PC-9 (cell line): ENCODE measurements around the gene FBXW7. TPM values are rescaled to one million over a fixed set of nuclear protein-coding genes. Genes with fewer than 3 reads are reported as not detected.

Experiments used
- BruUV-seq: library from RNA; stranded (reverse); fragments of 400-500 nt; replicated peaks from 2 replicates; lab custom pipeline; 2021; lab: Mats Ljungman, UMichigan
- CTCF ChIA-PET: fragments of 300-600 bp; sonication (Branson Sonifier 250); formaldehyde crosslinking; loops from one replicate; lab custom pipeline; 2022; ENCODE audit warnings: antibody characterized with exemption; lab: Charles Lee
- POLR2A ChIA-PET: fragments of 300-600 bp; sonication (Branson Sonifier 250); formaldehyde crosslinking; loops from one replicate; lab custom pipeline; 2022; ENCODE audit warnings: antibody characterized with exemption; ENCODE audit not compliant: unreplicated experiment; lab: Charles Lee
- DNase-seq, 2 experiments: peaks; one replicate each; pipeline versions ENCODE4 v3.0.0 to v3.0.0-alpha.2; 2015 to 2022; ENCODE audit warnings: mixed read lengths in 1 of 2
- H2AFZ ChIP-seq: fragments of 200-600 bp; sonication (generic); 2 replicates; pipeline ENCODE4 v1.8.1; 2017; ENCODE audit warnings: antibody characterized with exemption
- H3F3A ChIP-seq: fragments of 200-600 bp; sonication (generic); 2 replicates; pipeline ENCODE4 v1.8.1; 2017; ENCODE audit warnings: antibody characterized with exemption, mild to moderate bottlenecking, low read depth; ENCODE audit not compliant: insufficient read depth
- H3K27ac ChIP-seq: fragments of 200-600 bp; sonication (generic); 2 replicates; pipeline ENCODE4 v1.6.1; 2016; ENCODE audit warnings: mixed run types
- H3K27me3 ChIP-seq: fragments of 200-600 bp; sonication (generic); 2 replicates; pipeline ENCODE4 v1.6.1; 2016; ENCODE audit warnings: low read depth, mixed run types; ENCODE audit not compliant: insufficient read depth
- H3K36me3 ChIP-seq: fragments of 200-600 bp; sonication (generic); 2 replicates; pipeline ENCODE4 v1.6.1; 2016; ENCODE audit warnings: low read depth, mixed run types
- H3K4me1 ChIP-seq: fragments of 200-600 bp; sonication (generic); replicated peaks from 2 replicates; pipeline ENCODE4 v1.6.1; 2016; ENCODE audit warnings: mixed run types; ENCODE audit not compliant: insufficient read depth
- H3K4me2 ChIP-seq: fragments of 200-600 bp; sonication (generic); 2 replicates; pipeline ENCODE4 v1.6.1; 2017; ENCODE audit warnings: mixed run types
- H3K4me3 ChIP-seq: fragments of 200-600 bp; sonication (generic); 2 replicates; pipeline ENCODE4 v1.6.1; 2016; ENCODE audit warnings: mixed run types
- H3K79me2 ChIP-seq: fragments of 200-600 bp; sonication (generic); 2 replicates; pipeline ENCODE4 v1.6.1; 2017; ENCODE audit warnings: low read depth, mixed run types
- H3K9me2 ChIP-seq: fragments of 200-600 bp; sonication (generic); 2 replicates; pipeline ENCODE4 v1.8.1; 2017; ENCODE audit warnings: mild to moderate bottlenecking; ENCODE audit not compliant: insufficient read depth
- H3K9me3 ChIP-seq: fragments of 200-600 bp; sonication (generic); 2 replicates; pipeline ENCODE4 v1.8.1; 2016; ENCODE audit warnings: low read depth; ENCODE audit not compliant: insufficient read depth
- H4K20me1 ChIP-seq: fragments of 200-600 bp; sonication (generic); 2 replicates; pipeline ENCODE4 v1.8.1; 2017; ENCODE audit not compliant: insufficient read depth
- EZH2 ChIP-seq: fragments of 200-600 bp; sonication (generic); IDR thresholded peaks from 2 replicates; pipeline ENCODE4 v1.8.0; 2017; ENCODE audit warnings: antibody characterized with exemption, low read depth
- intact Hi-C: fragments of 100-400 bp; cut with micrococcal nuclease; formaldehyde crosslinking; loops from one replicate; pipeline ENCODE4 v1.10.0; 2022; ENCODE audit not compliant: unreplicated experiment
- total RNA-seq: library from RNA; stranded (reverse); gene quantifications from 2 replicates; pipeline ENCODE4 v1.2.3, GENCODE V29; 2021
- TF ChIP-seq, protein P1 (sequence below): fragments of 200-600 bp; sonication (generic); conservative IDR thresholded peaks from 2 replicates; pipeline ENCODE4 v1.6.1; 2017; ENCODE audit warnings: mixed run types, antibody characterized with exemption, mild to moderate bottlenecking, moderate library complexity

The FBXW7 gene
- total RNA-seq, 1 experiment from 2014 or later: 30.2 TPM

DNA sequence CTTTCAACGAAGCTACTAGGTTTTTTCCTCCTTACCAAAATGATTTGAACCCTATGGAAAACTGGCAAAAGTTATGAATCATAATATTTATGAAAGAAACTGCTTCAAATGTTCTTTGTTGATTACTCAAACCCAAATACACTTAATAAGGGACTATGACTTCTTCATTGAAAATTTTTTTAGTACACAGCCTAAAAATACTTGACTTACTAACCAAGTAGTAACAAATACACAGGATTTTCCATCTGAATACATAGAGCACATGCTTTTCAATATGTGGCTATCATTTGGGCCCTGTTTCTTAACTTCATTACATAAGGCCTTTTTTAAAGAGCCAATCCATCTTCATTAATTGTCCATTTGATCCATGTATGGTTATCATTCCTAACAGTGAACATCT is 171.5 kb downstream of the FBXW7 start:
- Histone ChIP-seq H2AFZ (no peak overlapping the region), H3K4me1 (no peaks in the 10 kb centered on the region), H3K27me3 (no peaks in the 10 kb centered on the region), H3K4me2 (no peak overlapping the region), H3K4me3 (no peak overlapping the region), H3K27ac (no peak overlapping the region), H3K9me2 (no peaks in the 10 kb centered on the region), H4K20me1 (no peaks in the 10 kb centered on the region; the same call in 1 of the 2 replicates), H3F3A (no peaks in the 10 kb centered on the region), H3K9me3 (no peaks in the 10 kb centered on the region), H3K36me3 (no peaks in the 10 kb centered on the region), H3K79me2 (no peaks in the 10 kb centered on the region)
- ChIA-PET POLR2A (interaction anchor here (0.5 kb wide), 1 partner anchor 45 kb away, joined by 4 read pairs; no protein-coding TSS in a partner anchor), CTCF (no interaction called here)
- TF ChIP-seq EZH2: no peak
- TF ChIP-seq, protein P1, sequence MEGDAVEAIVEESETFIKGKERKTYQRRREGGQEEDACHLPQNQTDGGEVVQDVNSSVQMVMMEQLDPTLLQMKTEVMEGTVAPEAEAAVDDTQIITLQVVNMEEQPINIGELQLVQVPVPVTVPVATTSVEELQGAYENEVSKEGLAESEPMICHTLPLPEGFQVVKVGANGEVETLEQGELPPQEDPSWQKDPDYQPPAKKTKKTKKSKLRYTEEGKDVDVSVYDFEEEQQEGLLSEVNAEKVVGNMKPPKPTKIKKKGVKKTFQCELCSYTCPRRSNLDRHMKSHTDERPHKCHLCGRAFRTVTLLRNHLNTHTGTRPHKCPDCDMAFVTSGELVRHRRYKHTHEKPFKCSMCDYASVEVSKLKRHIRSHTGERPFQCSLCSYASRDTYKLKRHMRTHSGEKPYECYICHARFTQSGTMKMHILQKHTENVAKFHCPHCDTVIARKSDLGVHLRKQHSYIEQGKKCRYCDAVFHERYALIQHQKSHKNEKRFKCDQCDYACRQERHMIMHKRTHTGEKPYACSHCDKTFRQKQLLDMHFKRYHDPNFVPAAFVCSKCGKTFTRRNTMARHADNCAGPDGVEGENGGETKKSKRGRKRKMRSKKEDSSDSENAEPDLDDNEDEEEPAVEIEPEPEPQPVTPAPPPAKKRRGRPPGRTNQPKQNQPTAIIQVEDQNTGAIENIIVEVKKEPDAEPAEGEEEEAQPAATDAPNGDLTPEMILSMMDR: no peak
- intact Hi-C loops: no loop called here
- DNase-seq: no peak
- no TSS peak for BruUV-seq

DNA sequence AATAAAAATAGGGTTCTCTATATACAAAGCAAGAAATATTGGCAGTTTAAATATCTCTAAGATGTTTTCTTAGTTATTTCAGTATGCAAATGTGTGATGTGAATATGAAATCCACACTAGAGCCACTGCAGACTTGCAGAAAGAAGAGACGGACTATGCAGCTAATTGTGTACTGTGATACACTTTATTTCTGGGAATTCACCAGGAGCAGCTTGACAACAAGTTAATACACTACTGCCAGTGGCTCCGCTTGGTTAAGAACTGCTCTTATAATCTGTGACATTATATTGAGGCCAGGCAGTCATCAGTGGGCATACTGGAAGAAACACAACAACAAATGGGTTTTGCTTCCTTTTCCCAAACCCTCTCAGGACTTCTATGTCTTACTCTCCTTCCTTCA is 172.0 kb downstream of the FBXW7 start:
- TF ChIP-seq, protein P1: no peak
- TF ChIP-seq EZH2: no peak
- Histone ChIP-seq H2AFZ (no peak overlapping the region), H3K4me1 (no peaks in the 10 kb centered on the region), H3K9me2 (no peaks in the 10 kb centered on the region), H3K27me3 (no peaks in the 10 kb centered on the region), H4K20me1 (no peaks in the 10 kb centered on the region; the same call in 1 of the 2 replicates), H3K27ac (no peak overlapping the region), H3K4me3 (no peak overlapping the region), H3F3A (no peaks in the 10 kb centered on the region), H3K4me2 (no peak overlapping the region), H3K36me3 (no peaks in the 10 kb centered on the region), H3K79me2 (0 out of 2 replicates have a peak, but pooled peaks cover under 1% of the 10 kb centered on the region), H3K9me3 (no peaks in the 10 kb centered on the region)
- no peak for DNase-seq
- BruUV-seq: no TSS peak
- CTCF ChIA-PET: no interaction called here
- POLR2A ChIA-PET: no interaction called here
- intact Hi-C loops: no loop called here

DNA sequence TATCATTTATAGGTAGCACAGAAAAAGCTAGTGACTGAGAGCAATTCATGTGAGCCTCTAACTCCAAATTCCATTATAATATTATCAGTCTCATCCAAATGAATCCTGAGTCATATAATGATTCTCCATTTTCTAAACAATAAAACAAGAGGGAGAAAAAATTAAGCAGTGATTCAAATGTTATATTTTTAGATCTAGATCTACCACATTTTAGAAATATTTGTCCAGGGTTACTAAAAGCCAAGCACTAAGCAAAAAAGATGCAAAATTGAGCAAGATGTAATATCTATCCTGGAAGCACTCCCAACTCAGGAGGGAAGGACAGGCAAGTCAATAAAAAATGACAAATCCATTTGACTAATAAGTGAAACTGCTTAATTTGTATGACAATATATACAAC is 172.8 kb downstream of the FBXW7 start:
- no peak overlapping the region for H3K4me3 ChIP-seq
- no peaks in the 10 kb centered on the region; the same call in 1 of the 2 replicates for H4K20me1 ChIP-seq
- ChIA-PET CTCF (no interaction called here), POLR2A (no interaction called here)
- no peak for TF ChIP-seq EZH2
- TF ChIP-seq, protein P1: no peak
- no peaks in the 10 kb centered on the region for H3K4me1 ChIP-seq
- no peak overlapping the region for H2AFZ ChIP-seq
- no peaks in the 10 kb centered on the region for H3K27me3 ChIP-seq
- no peak overlapping the region for H3K4me2 ChIP-seq
- H3K9me2 ChIP-seq: no peaks in the 10 kb centered on the region
- H3K79me2 ChIP-seq: 0 out of 2 replicates have a peak, but pooled peaks cover 4% of the 10 kb centered on the region
- H3F3A ChIP-seq: no peaks in the 10 kb centered on the region
- no peaks in the 10 kb centered on the region for H3K36me3 ChIP-seq
- no TSS peak for BruUV-seq
- no peaks in the 10 kb centered on the region for H3K9me3 ChIP-seq
- DNase-seq: no peak
- intact Hi-C loops: no loop called here
- no peak overlapping the region for H3K27ac ChIP-seq
